ENCODE measurements around the gene SLC6A13. TPM values are rescaled to one million over a fixed set of nuclear protein-coding genes. Genes with fewer than 3 reads are reported as not detected.

SLC6A13 gene
- total and polyA plus RNA-seq, 2 of the 13 experiments (the other 11 are each of a cell fraction or from before 2014, with no cell fraction given): 0.05 to 0.15 TPM

DNA sequence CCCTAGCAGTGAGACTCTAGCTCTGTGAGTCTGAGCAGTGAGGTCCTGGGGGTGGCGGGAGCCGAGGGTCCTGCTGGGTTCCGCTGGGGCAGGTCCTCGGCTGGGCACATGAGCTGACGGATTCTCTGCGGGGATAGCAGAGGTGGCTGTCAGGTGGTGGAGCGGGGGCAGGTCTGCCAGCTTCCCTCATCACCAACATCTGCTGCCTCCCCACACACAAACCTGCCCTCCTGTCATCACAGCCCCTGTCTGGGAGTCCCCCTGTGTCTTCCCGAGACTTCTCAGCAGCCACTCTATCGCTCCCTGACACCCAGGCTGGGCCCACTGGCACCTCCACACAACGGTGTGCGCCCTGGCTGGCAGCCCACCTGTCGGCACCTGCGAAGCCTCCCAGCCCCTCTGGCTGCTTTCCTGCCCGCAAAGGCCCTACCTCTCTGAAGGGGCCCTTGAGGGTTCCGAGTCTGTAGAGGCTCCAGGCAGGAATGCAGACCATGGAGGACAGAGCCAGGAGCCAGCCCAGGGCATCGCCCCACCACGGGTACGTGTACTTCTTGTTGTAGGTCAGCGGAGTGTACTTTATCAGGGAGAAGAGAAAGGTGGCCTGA, 41.6 kb downstream of the SLC6A13 start:
- Histone ChIP-seq H3K36me3 (replicated peaks in 1 of 2; ENCODE audit: control insufficient read depth in 1 of 2, insufficient read depth in 2 of 2, low read length in 2 of 2) (no peaks in the 10 kb centered on the region), H3K4me1 (ENCODE audit: insufficient read depth, low read length) (peaks cover 7% of the 10 kb centered on the region), H3K4me3 (replicated peaks in 1 of 3; ENCODE audit: insufficient read depth in 1 of 3, low read depth in 2 of 3, low read length in 3 of 3) (no peak overlapping the region), H3K79me2 (ENCODE audit: insufficient read depth, low read length) (no peaks in the 10 kb centered on the region), H4K20me1 (ENCODE audit: insufficient read depth, low read length) (no peaks in the 10 kb centered on the region), H3K4me2 (ENCODE audit: low read depth, low read length) (no peak overlapping the region), H3K27ac (ENCODE audit: extremely low read length, insufficient read depth, low read length) (no peak overlapping the region), H3K27me3 (ENCODE audit: control insufficient read depth in 1 of 2, insufficient read depth in 2 of 2, low read length in 2 of 2) (peaks cover 0 to 1% of the 10 kb centered on the region in 2 experiments; a peak in 1 of 5 replicates), H3K9ac (ENCODE audit: insufficient read depth, low read depth, low read length) (no peak overlapping the region), H2AFZ (ENCODE audit: low read length) (no peak overlapping the region), H3K9me3 (ENCODE audit: low read length) (no peaks in the 10 kb centered on the region)
- TF ChIP-seq ZNF710 (CRISPR knock-in tag; IDR thresholded peaks at IDR 0.05; ENCODE audit: borderline replicate concordance) (no peak), ZNF800 (CRISPR knock-in tag; IDR thresholded peaks at IDR 0.05) (no peak), SRSF9 (IDR thresholded peaks at IDR 0.05; ENCODE audit: borderline replicate concordance, insufficient read depth, low read depth, low read length, poor library complexity, severe bottlenecking) (no peak)
- intact Hi-C loops (cut with micrococcal nuclease; ENCODE audit: unreplicated experiment) (no loop called here), in situ Hi-C loops (cut with HindIII; ENCODE audit: extremely low pct_ligation_motif_present, low pct_unique_long_range_greater_than_20kb) (no loop called here)
- POLR2A ChIA-PET: no interaction called here
- no peak for ATAC-seq
- CTCF ChIA-PET (ENCODE audit: low intra/inter-chr PET ratio, low total read pairs): no interaction called here
- 72% methylated on average over 13 of the region's 19 CpGs for WGBS (ENCODE audit: low lambda C conversion rate)
- no TSS peak for BruUV-seq (replicated peaks)
- no peak for FAIRE-seq
- no peak for DNase-seq (ENCODE audit: low spot score)
